Activated CD4-positive, alpha-beta memory T cell treated with anti-CD3 and anti-CD28 coated beads, Interleukin-2, amount 10 ng/mL, durations not matched to agents 7 days and 5 days (primary cell): Measurements from ENCODE around the gene P2RX1. TPM values are rescaled to one million over a fixed set of nuclear protein-coding genes. Genes with fewer than 3 reads are reported as not detected.
"Not testable (repeated sequence)": the region's sequence is repeated elsewhere in the genome, so short reads cannot be mapped to it uniquely, and the experiment has no call there.

Experiments
- CTCF ChIA-PET: fragments of 350-600 bp; sonication (Branson Sonifier 250); formaldehyde crosslinking; loops from one replicate; lab custom pipeline; 2021; ENCODE audit warnings: antibody characterized with exemption, inconsistent platforms; lab: Charles Lee
- POLR2A ChIA-PET: fragments of 350-600 bp; sonication (Branson Sonifier 250); formaldehyde crosslinking; loops from one replicate; lab custom pipeline; 2021; ENCODE audit warnings: antibody characterized with exemption; lab: Charles Lee
- DNase-seq: peaks from one replicate; pipeline ENCODE4 v3.0.0-alpha.2; 2020
- H3K27ac Mint-ChIP-seq: one replicate; pipeline ENCODE4 v1.8.0; 2021; ENCODE audit warnings: mild to moderate bottlenecking, mixed read lengths
- H3K27me3 Mint-ChIP-seq: one replicate; pipeline ENCODE4 v1.8.0; 2021; ENCODE audit warnings: mixed read lengths
- H3K36me3 Mint-ChIP-seq: one replicate; pipeline ENCODE4 v1.8.0; 2021; ENCODE audit warnings: low read depth, mixed read lengths
- H3K4me1 Mint-ChIP-seq: one replicate; pipeline ENCODE4 v1.8.0; 2021; ENCODE audit warnings: mixed read lengths
- H3K4me3 Mint-ChIP-seq: one replicate; pipeline ENCODE4 v1.8.0; 2021; ENCODE audit warnings: mild to moderate bottlenecking, mixed read lengths
- H3K9me3 Mint-ChIP-seq: one replicate; pipeline ENCODE4 v1.8.0; 2021; ENCODE audit warnings: mixed read lengths
- total RNA-seq, 2 experiments: library from RNA; stranded (reverse); gene quantifications; one replicate each; pipeline ENCODE4 v1.2.3, GENCODE V29; 2021

Gene P2RX1
- total RNA-seq, 2 experiments from 2014 or later: 0.45 to 0.65 TPM

GRCh38 chr17:3867606-3868005, 48.7 kb downstream of the P2RX1 start:
- Mint-ChIP-seq H3K27me3 (no peaks in the 10 kb centered on the region), H3K4me1 (peaks cover 5% of the 10 kb centered on the region), H3K4me3 (no peak overlapping the region), H3K27ac (no peak overlapping the region), H3K36me3 (no peaks in the 10 kb centered on the region), H3K9me3 (no peaks in the 10 kb centered on the region)
- POLR2A ChIA-PET: no interaction called here
- CTCF ChIA-PET: no interaction called here
- DNase-seq: no peak

- POLR2A ChIA-PET: no interaction called here
- H3K27me3 Mint-ChIP-seq: no peaks in the 10 kb centered on the region
- H3K36me3 Mint-ChIP-seq: no peaks in the 10 kb centered on the region
- no peak overlapping the region for H3K4me3 Mint-ChIP-seq
- DNase-seq: no peak
- CTCF ChIA-PET: no interaction called here
- no peaks in the 10 kb centered on the region for H3K9me3 Mint-ChIP-seq
- H3K4me1 Mint-ChIP-seq: peaks cover 5% of the 10 kb centered on the region
- H3K27ac Mint-ChIP-seq: no peak overlapping the region
These were observed 49.2 kb downstream of the P2RX1 start for GRCh38 chr17:3867106-3867505.

GRCh38 chr17:3866276-3866675, 50.0 kb downstream of the P2RX1 start:
- Mint-ChIP-seq H3K4me3 (no peak overlapping the region), H3K9me3 (no peaks in the 10 kb centered on the region), H3K4me1 (peaks cover 5% of the 10 kb centered on the region), H3K27me3 (no peaks in the 10 kb centered on the region), H3K36me3 (no peaks in the 10 kb centered on the region), H3K27ac (no peak overlapping the region)
- DNase-seq: no peak
- POLR2A ChIA-PET: no interaction called here
- CTCF ChIA-PET: no interaction called here

GRCh38 chr17:3865176-3865575, 51.1 kb downstream of the P2RX1 start:
- no peak overlapping the region for H3K4me3 Mint-ChIP-seq
- no peak overlapping the region for H3K27ac Mint-ChIP-seq
- no peaks in the 10 kb centered on the region for H3K9me3 Mint-ChIP-seq
- no peaks in the 10 kb centered on the region for H3K36me3 Mint-ChIP-seq
- no peaks in the 10 kb centered on the region for H3K27me3 Mint-ChIP-seq
- ChIA-PET CTCF (interaction anchor here (0.7 to 1.2 kb wide), 2 partner anchors 18 to 40 kb away, joined by 3 read pairs; no protein-coding TSS in a partner anchor), POLR2A (no interaction called here)
- no peaks in the 10 kb centered on the region for H3K4me1 Mint-ChIP-seq
- DNase-seq: no peak

GRCh38 chr17:3864534-3864933, 51.7 kb downstream of the P2RX1 start:
- no peak overlapping the region for H3K4me3 Mint-ChIP-seq
- POLR2A ChIA-PET: interaction anchor here (0.9 kb wide), 1 partner anchor 30 kb away, joined by 3 read pairs; no protein-coding TSS in a partner anchor
- CTCF ChIA-PET: interaction anchor here (0.7 to 2.9 kb wide), 7 partner anchors 15 to 191 kb away, joined by 3 to 28 read pairs (median 4); partner anchors contain the start of gene NCBP3

GRCh38 chr17:3861761-3862681, 54.2 kb downstream of the P2RX1 start:
- no peaks in the 10 kb centered on the region for H3K4me1 Mint-ChIP-seq
- POLR2A ChIA-PET: no interaction called here
- H3K27ac Mint-ChIP-seq: no peak overlapping the region
- CTCF ChIA-PET: interaction anchor here (1.2 to 2.9 kb wide), 4 partner anchors 15 to 124 kb away, joined by 3 to 28 read pairs (median 4); partner anchors contain the start of gene NCBP3
- DNase-seq: no peak
- no peaks in the 10 kb centered on the region for H3K27me3 Mint-ChIP-seq
- H3K4me3 Mint-ChIP-seq: no peak overlapping the region
- H3K9me3 Mint-ChIP-seq: no peaks in the 10 kb centered on the region
- no peaks in the 10 kb centered on the region for H3K36me3 Mint-ChIP-seq

More at GRCh38 chr17:3864534-3864933, 51.7 kb downstream of the P2RX1 start:
- Mint-ChIP-seq H3K9me3 (no peaks in the 10 kb centered on the region), H3K27ac (no peak overlapping the region), H3K4me1 (no peaks in the 10 kb centered on the region), H3K27me3 (no peaks in the 10 kb centered on the region), H3K36me3 (no peaks in the 10 kb centered on the region)
- no peak for DNase-seq

GRCh38 chr17:3860939-3861700, 55.1 kb downstream of the P2RX1 start:
- H3K4me3 Mint-ChIP-seq: no peak overlapping the region
- ChIA-PET CTCF (interaction anchor here (1.2 to 1.9 kb wide), 2 partner anchors 14 to 123 kb away, joined by 3 to 5 read pairs; no protein-coding TSS in a partner anchor), POLR2A (no interaction called here)
- H3K4me1 Mint-ChIP-seq: no peaks in the 10 kb centered on the region
- H3K36me3 Mint-ChIP-seq: no peaks in the 10 kb centered on the region
- no peak for DNase-seq
- H3K27ac Mint-ChIP-seq: no peak overlapping the region
- no peaks in the 10 kb centered on the region for H3K27me3 Mint-ChIP-seq
- H3K9me3 Mint-ChIP-seq: no peaks in the 10 kb centered on the region

- no peak for DNase-seq
- Mint-ChIP-seq H3K36me3 (no peaks in the 10 kb centered on the region), H3K27ac (no peak overlapping the region), H3K27me3 (no peaks in the 10 kb centered on the region), H3K9me3 (no peaks in the 10 kb centered on the region), H3K4me1 (no peaks in the 10 kb centered on the region), H3K4me3 (no peak overlapping the region)
- POLR2A ChIA-PET: no interaction called here
- CTCF ChIA-PET: interaction anchor here (1.0 kb wide), 1 partner anchor 19 kb away, joined by 4 read pairs; no protein-coding TSS in a partner anchor
These were observed 56.3 kb downstream of the P2RX1 start for GRCh38 chr17:3859940-3860339.

- Mint-ChIP-seq H3K9me3 (no peaks in the 10 kb centered on the region), H3K4me1 (peaks cover 2% of the 10 kb centered on the region), H3K27ac (no peak overlapping the region), H3K36me3 (no peaks in the 10 kb centered on the region), H3K27me3 (peaks cover 3% of the 10 kb centered on the region), H3K4me3 (no peak overlapping the region)
- ChIA-PET POLR2A (interaction anchor here (2.6 kb wide), 1 partner anchor 12 kb away, joined by 11 read pairs; the partner anchor contains the start of gene NCBP3), CTCF (interaction anchor here (0.6 to 1.7 kb wide), 4 partner anchors 11 to 168 kb away, joined by 3 to 8 read pairs (median 4); partner anchors contain the start of gene NCBP3)
- DNase-seq: no peak
These were observed 58.8 kb downstream of the P2RX1 start for GRCh38 chr17:3857261-3858105.

GRCh38 chr17:3854204-3854603, 62.1 kb downstream of the P2RX1 start:
- peaks cover 17% of the 10 kb centered on the region for H3K27me3 Mint-ChIP-seq
- H3K9me3 Mint-ChIP-seq, POLR2A ChIA-PET, DNase-seq, H3K4me1 Mint-ChIP-seq, H3K27ac Mint-ChIP-seq, H3K4me3 Mint-ChIP-seq, H3K36me3 Mint-ChIP-seq: not testable (repeated sequence)
- CTCF ChIA-PET: interaction anchor here (1.3 kb wide), 1 partner anchor 9 kb away, joined by 3 read pairs; no protein-coding TSS in a partner anchor

- ChIA-PET CTCF (no interaction called here), POLR2A (no interaction called here)
- Mint-ChIP-seq H3K4me1 (peaks cover 2% of the 10 kb centered on the region), H3K9me3 (no peaks in the 10 kb centered on the region), H3K27me3 (peaks cover 19% of the 10 kb centered on the region), H3K36me3 (no peaks in the 10 kb centered on the region), H3K4me3 (no peak overlapping the region), H3K27ac (no peak overlapping the region)
- no peak for DNase-seq
These were observed 63.7 kb downstream of the P2RX1 start for GRCh38 chr17:3852561-3852960.
